Amniotic epithelial cell (primary cell): ENCODE data around the gene SPNS1.
"Not testable (repeated sequence)": the region's sequence is repeated elsewhere in the genome, so short reads cannot be mapped to it uniquely, and the experiment has no call there.

Experiments
- DNase-seq: peaks from one replicate; pipeline ENCODE4 v3.0.0-alpha.2; 2010; ENCODE audit warnings: low read depth

The SPNS1 gene

GRCh38 chr16:28951410-28951943, 23.1 kb upstream of the SPNS1 start:
- no peak for DNase-seq

GRCh38 chr16:28958216-28958615, 16.4 kb upstream of the SPNS1 start:
- no peak for DNase-seq

GRCh38 chr16:28958836-28959235, 15.7 kb upstream of the SPNS1 start:
- no peak for DNase-seq

- no peak for DNase-seq
These were observed 10.5 kb upstream of the SPNS1 start for GRCh38 chr16:28964072-28964471.

GRCh38 chr16:28964496-28964895, 10.1 kb upstream of the SPNS1 start:
- no peak for DNase-seq

- DNase-seq: no peak
These were observed 7.4 kb upstream of the SPNS1 start for GRCh38 chr16:28967156-28967555.

- not testable (repeated sequence) for DNase-seq
These were observed 4.9 kb upstream of the SPNS1 start for GRCh38 chr16:28969696-28970095.

GRCh38 chr16:28974007-28974436, 556 bp upstream of the SPNS1 start:
- peak; percentile 62 for DNase-seq

- DNase-seq: no peak
These were observed 601 bp downstream of the SPNS1 start for GRCh38 chr16:28975158-28975599.

GRCh38 chr16:28977703-28978662, 3.4 kb downstream of the SPNS1 start:
- no peak for DNase-seq

GRCh38 chr16:28980330-28980729, 5.8 kb downstream of the SPNS1 start:
- DNase-seq: not testable (repeated sequence)

GRCh38 chr16:28980929-28981328, 6.4 kb downstream of the SPNS1 start:
- no peak for DNase-seq

GRCh38 chr16:28981517-28981916, 6.9 kb downstream of the SPNS1 start:
- no peak for DNase-seq

GRCh38 chr16:28982418-28982817, 7.8 kb downstream of the SPNS1 start:
- no peak for DNase-seq

- DNase-seq: no peak
These were observed 8.4 kb downstream of the SPNS1 start for GRCh38 chr16:28982949-28983348.

- DNase-seq: no peak
These were observed 9.1 kb downstream of the SPNS1 start for GRCh38 chr16:28983644-28984043.

- DNase-seq: no peak
These were observed 9.5 kb downstream of the SPNS1 start for GRCh38 chr16:28984091-28984490.

GRCh38 chr16:28984619-28985135, 10.1 kb downstream of the SPNS1 start, which contains the start of gene LAT:
LAT (plus strand) TSS chr16:28985052; CDS start chr16:28985418, 366 bp downstream.
- no peak for DNase-seq

GRCh38 chr16:28985211-28986041, 10.8 kb downstream of the SPNS1 start:
- DNase-seq: no peak

GRCh38 chr16:28986046-28986445, 11.5 kb downstream of the SPNS1 start:
- DNase-seq: no peak

- DNase-seq: no peak
These were observed 11.9 kb downstream of the SPNS1 start for GRCh38 chr16:28986492-28986891.
